Esophagus muscularis mucosa (tissue), 4 donors: ENCODE data around the gene UBL7. TPM values are rescaled to one million over a fixed set of nuclear protein-coding genes. Genes with fewer than 3 reads are reported as not detected.

ENCODE experiments used
- DNase-seq: peaks from one replicate; pipeline ENCODE4 v3.0.0-alpha.2; 2017; ENCODE audit errors: extremely low spot score
- H3K27ac ChIP-seq, 4 donors: fragments of 200-600 bp; sonication (generic); replicated peaks in 1 of 4; 1 replicate in 3 of 4; 2 replicates in 1 of 4; pipeline ENCODE4 v1.5.1; 2016 to 2019; ENCODE audit warnings: mild to moderate bottlenecking in 1 of 4
- H3K27me3 ChIP-seq, 4 donors: fragments of 200-600 bp; sonication (generic); one replicate each; pipeline versions ENCODE4 v1.5.1 to v1.6.0; 2016 to 2019
- H3K36me3 ChIP-seq, 4 donors: fragments of 200-600 bp; sonication (generic); one replicate each; pipeline ENCODE4 v1.5.1; 2016 to 2019
- H3K4me1 ChIP-seq, 4 donors: fragments of 200-600 bp; sonication (generic); one replicate each; pipeline ENCODE4 v1.5.1; 2016 to 2019
- H3K4me3 ChIP-seq, 4 donors: fragments of 200-600 bp; sonication (generic); 1 replicate in 2 of 4; 2 replicates in 2 of 4; pipeline ENCODE4 v1.5.1; 2016 to 2019; ENCODE audit warnings: mild to moderate bottlenecking in 4 of 4, moderate library complexity in 1 of 4
- H3K9me3 ChIP-seq, 4 donors: fragments of 200-600 bp; sonication (generic); 1 replicate in 3 of 4; 2 replicates in 1 of 4; pipeline ENCODE4 v1.5.1; 2016 to 2019
- EP300 ChIP-seq: sonication (generic); formaldehyde crosslinking; IDR thresholded peaks from one replicate; pipeline ENCODE4 v1.6.1; 2017; ENCODE audit warnings: antibody characterized with exemption
- POLR2A ChIP-seq: fragments of 450-650 bp; IDR thresholded peaks from one replicate; pipeline ENCODE4 v1.6.1; 2017; ENCODE audit warnings: antibody characterized with exemption, moderate library complexity, mild to moderate bottlenecking, low read depth
- POLR2AphosphoS5 ChIP-seq, 2 donors: sonication (generic); formaldehyde crosslinking; IDR thresholded peaks; one replicate each; pipeline ENCODE4 v1.6.1; 2017; ENCODE audit warnings: antibody characterized with exemption in 2 of 2
- WGBS: methylation state at CpG from one replicate; pipeline ENCODE4 v1.1.5; 2018; 5-methylcytosine and 5-hydroxymethylcytosine counted together
- intact Hi-C: fragments of 100-400 bp; cut with DNase I; formaldehyde crosslinking; loops from one replicate; pipeline ENCODE4 v1.15.1; 2023
- total RNA-seq, 4 donors: library from RNA; depleted of rRNA; stranded (reverse); fragments of >200 nt; gene quantifications; one replicate each; pipeline versions ENCODE4 v1.1.0 to v1.2.1, GENCODE V29; 2016
- TF ChIP-seq, protein P1 (sequence below), 3 experiments: fragments of 200-600 bp in 2 of 3; fragments of 450-650 bp in 1 of 3; sonication (generic) in 2 of 3; IDR thresholded peaks; one replicate each; pipeline ENCODE4 v1.5.1; 2017 to 2019; ENCODE audit warnings: antibody characterized with exemption in 3 of 3, mild to moderate bottlenecking in 2 of 3, moderate library complexity in 1 of 3

Gene UBL7
- total RNA-seq, 4 donors from 2014 or later: 52.7 to 69.7 (median 60.5) TPM

DNA sequence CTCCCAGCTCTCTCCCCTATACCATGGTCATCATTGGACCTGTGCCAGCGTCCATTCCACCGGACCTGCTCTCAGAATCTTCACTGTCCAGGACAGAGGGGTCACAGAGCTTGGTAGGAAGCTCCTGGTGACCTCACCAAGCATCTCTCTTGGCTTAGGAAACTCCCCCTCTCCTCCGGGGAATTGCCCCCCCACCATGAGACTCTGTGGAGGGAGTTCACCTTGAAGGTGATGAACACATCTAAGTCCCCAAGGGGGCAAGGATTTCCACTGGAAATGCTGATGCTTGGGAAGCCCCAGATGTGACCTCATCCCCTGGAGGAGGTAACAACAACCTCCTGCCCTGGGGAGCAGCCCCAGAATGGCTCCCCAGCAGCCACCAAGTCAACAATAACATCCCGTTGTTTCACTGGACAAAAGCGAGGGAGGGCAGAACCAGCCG, 30.4 kb downstream of the UBL7 start:
- H3K36me3 ChIP-seq: no peaks in the 10 kb centered on the region
- H3K4me3 ChIP-seq: no peak overlapping the region
- DNase-seq: no peak
- H3K4me1 ChIP-seq: peaks cover 11 to 43% (median 27%) of the 10 kb centered on the region in 4 donors
- peaks cover 0 to 59% (median 19%) of the 10 kb centered on the region in 4 donors for H3K27me3 ChIP-seq
- intact Hi-C loops: no loop called here
- 68% methylated on average over 3 of the region's 6 CpGs for WGBS
- H3K27ac ChIP-seq: no peak overlapping the region
- no peak for TF ChIP-seq POLR2AphosphoS5 (IDR thresholded peaks at IDR 0.05)
- no peak for TF ChIP-seq POLR2A
- no peak for TF ChIP-seq EP300
- TF ChIP-seq, protein P1, sequence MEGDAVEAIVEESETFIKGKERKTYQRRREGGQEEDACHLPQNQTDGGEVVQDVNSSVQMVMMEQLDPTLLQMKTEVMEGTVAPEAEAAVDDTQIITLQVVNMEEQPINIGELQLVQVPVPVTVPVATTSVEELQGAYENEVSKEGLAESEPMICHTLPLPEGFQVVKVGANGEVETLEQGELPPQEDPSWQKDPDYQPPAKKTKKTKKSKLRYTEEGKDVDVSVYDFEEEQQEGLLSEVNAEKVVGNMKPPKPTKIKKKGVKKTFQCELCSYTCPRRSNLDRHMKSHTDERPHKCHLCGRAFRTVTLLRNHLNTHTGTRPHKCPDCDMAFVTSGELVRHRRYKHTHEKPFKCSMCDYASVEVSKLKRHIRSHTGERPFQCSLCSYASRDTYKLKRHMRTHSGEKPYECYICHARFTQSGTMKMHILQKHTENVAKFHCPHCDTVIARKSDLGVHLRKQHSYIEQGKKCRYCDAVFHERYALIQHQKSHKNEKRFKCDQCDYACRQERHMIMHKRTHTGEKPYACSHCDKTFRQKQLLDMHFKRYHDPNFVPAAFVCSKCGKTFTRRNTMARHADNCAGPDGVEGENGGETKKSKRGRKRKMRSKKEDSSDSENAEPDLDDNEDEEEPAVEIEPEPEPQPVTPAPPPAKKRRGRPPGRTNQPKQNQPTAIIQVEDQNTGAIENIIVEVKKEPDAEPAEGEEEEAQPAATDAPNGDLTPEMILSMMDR (IDR thresholded peaks at IDR 0.05): no peak
- H3K9me3 ChIP-seq: no peaks in the 10 kb centered on the region

DNA sequence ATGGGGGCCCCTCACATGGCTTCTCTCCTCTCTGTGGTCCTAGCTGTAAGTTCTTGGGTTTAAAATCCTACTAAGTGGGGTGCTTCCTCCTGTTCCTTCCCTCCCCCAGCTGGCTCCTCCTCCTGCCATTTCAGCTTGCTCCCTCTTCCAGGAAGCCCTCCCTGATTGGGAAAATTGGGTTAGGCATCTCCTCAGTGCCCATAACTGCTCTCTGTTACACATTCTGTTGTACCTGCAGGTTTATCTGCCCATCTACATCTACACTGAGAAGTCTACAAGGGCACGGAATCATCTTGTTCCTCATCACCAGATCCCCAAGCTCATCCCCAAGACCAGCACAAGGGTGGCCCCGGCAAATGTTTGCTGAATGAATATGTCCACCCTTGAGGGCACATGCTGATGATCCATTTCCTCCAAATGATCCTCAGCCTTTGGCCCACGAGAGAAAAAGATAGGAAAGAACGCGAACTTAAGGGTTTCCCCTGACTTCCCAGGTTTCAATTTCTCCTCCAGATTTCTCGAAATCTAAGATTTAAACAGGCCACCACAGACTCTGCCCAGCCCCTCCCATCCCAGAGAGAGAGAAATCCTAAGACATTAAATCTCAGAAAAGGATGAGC, 31.1 kb downstream of the UBL7 start:
- Histone ChIP-seq H3K9me3 (no peaks in the 10 kb centered on the region), H3K36me3 (no peaks in the 10 kb centered on the region), H3K4me3 (no peak overlapping the region), H3K27ac (no peak overlapping the region), H3K27me3 (peaks cover 0 to 59% (median 19%) of the 10 kb centered on the region in 4 donors), H3K4me1 (peaks cover 11 to 43% (median 27%) of the 10 kb centered on the region in 4 donors)
- intact Hi-C loops: no loop called here
- no peak for DNase-seq
- TF ChIP-seq, protein P1 (IDR thresholded peaks at IDR 0.05): no peak
- TF ChIP-seq POLR2A: no peak
- no peak for TF ChIP-seq POLR2AphosphoS5 (IDR thresholded peaks at IDR 0.05)
- TF ChIP-seq EP300: no peak
- 92% methylated on average over 6 of the region's 6 CpGs for WGBS

DNA sequence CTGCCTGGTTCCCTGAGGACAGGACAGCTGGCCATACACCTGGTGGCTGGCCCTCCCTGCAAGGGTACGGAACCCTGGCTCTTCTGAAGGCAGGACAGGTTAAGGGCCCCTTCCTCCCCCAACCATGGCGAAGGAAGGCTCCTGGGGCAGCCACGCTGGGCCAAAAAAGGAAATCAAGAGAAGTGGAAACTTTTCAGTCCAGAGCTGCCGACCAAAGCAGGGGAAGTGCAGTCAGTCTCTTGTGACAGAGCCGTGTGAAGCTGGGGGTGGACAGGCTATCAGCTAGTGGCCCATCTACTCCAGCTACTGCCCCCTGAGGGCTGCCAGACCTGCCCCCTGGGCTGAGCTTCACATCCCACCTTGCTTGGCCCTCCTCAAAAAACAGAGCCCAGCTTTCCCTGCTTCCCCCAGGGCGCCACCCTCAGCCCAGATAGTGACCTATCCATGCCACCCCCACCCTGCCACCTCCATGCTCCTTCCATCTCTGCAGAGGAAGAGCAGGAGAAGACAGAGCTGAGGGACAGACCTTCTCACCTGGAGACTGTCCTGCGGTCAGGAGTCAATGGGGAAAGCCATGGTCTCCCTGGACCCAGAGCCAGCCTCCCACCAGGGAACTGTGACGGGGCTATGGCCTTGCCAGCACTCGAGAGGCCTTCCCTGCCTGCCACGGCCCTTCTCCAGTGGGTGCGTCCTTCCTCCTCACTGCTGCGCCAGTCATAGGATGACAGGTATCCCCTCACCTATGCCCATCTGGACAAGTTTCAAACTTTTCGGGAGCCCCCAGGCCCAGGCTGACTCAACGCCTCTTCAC, 31.8 kb downstream of the UBL7 start:
- 81% methylated on average over 13 of the region's 14 CpGs for WGBS
- TF ChIP-seq EP300 (no peak), POLR2AphosphoS5 (IDR thresholded peaks at IDR 0.05) (no peak), POLR2A (no peak)
- TF ChIP-seq, protein P1 (IDR thresholded peaks at IDR 0.05): no peak
- Histone ChIP-seq H3K27ac (no peak overlapping the region), H3K9me3 (no peaks in the 10 kb centered on the region), H3K36me3 (no peaks in the 10 kb centered on the region), H3K27me3 (peaks cover 0 to 59% (median 19%) of the 10 kb centered on the region in 4 donors), H3K4me1 (peaks cover 11 to 36% (median 23%) of the 10 kb centered on the region in 4 donors), H3K4me3 (no peak overlapping the region)
- intact Hi-C loops: no loop called here
- no peak for DNase-seq

DNA sequence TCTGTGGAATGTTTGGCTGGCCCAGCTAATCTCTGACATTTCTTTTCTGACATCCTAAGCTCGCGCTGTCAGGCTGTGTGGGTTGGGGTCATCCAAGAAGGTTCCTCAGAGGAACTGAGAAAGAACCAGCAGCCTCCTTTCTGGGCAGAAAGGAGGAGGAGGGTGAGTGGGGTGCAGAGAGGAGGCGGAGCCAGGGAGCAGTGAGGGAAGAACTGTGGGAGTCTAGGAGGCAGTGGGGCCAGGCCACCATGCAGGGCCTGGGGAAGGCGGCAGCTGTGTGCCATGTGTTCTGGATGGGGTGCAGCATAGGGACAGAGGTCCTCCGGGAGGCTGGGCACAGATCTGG, 32.5 kb downstream of the UBL7 start:
- H3K27me3 ChIP-seq: peaks cover 0 to 58% (median 19%) of the 10 kb centered on the region in 4 donors
- intact Hi-C loops: no loop called here
- H3K4me1 ChIP-seq: peaks cover 11 to 29% (median 18%) of the 10 kb centered on the region in 4 donors
- no peak for DNase-seq
- H3K9me3 ChIP-seq: no peaks in the 10 kb centered on the region
- H3K27ac ChIP-seq: no peak overlapping the region
- TF ChIP-seq, protein P1 (IDR thresholded peaks at IDR 0.05): no peak
- TF ChIP-seq EP300 (no peak), POLR2A (no peak), POLR2AphosphoS5 (IDR thresholded peaks at IDR 0.05) (no peak)
- H3K4me3 ChIP-seq: no peak overlapping the region
- WGBS: 83% methylated on average over 5 of the region's 5 CpGs
- H3K36me3 ChIP-seq: no peaks in the 10 kb centered on the region
